HT-29 (cell line): Measurements from ENCODE around the gene SELENON. TPM values are rescaled to one million over a fixed set of nuclear protein-coding genes. Genes with fewer than 3 reads are reported as not detected.

Source experiments
- DNase-seq: peaks from one replicate; pipeline ENCODE4 v3.0.0-alpha.2; 2015; ENCODE audit warnings: low spot score
- total RNA-seq: library from RNA; depleted of rRNA; stranded (reverse); fragments of >200 nt; shearing (Covaris generic); gene quantifications from 2 replicates; pipeline ENCODE4 v1.2.3, GENCODE V29; 2014; rRNA removed

SELENON gene, protein sequence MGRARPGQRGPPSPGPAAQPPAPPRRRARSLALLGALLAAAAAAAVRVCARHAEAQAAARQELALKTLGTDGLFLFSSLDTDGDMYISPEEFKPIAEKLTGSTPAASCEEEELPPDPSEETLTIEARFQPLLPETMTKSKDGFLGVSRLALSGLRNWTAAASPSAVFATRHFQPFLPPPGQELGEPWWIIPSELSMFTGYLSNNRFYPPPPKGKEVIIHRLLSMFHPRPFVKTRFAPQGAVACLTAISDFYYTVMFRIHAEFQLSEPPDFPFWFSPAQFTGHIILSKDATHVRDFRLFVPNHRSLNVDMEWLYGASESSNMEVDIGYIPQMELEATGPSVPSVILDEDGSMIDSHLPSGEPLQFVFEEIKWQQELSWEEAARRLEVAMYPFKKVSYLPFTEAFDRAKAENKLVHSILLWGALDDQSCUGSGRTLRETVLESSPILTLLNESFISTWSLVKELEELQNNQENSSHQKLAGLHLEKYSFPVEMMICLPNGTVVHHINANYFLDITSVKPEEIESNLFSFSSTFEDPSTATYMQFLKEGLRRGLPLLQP
- total RNA-seq = 1.3 and 2.2 TPM in 2 replicates

DNA sequence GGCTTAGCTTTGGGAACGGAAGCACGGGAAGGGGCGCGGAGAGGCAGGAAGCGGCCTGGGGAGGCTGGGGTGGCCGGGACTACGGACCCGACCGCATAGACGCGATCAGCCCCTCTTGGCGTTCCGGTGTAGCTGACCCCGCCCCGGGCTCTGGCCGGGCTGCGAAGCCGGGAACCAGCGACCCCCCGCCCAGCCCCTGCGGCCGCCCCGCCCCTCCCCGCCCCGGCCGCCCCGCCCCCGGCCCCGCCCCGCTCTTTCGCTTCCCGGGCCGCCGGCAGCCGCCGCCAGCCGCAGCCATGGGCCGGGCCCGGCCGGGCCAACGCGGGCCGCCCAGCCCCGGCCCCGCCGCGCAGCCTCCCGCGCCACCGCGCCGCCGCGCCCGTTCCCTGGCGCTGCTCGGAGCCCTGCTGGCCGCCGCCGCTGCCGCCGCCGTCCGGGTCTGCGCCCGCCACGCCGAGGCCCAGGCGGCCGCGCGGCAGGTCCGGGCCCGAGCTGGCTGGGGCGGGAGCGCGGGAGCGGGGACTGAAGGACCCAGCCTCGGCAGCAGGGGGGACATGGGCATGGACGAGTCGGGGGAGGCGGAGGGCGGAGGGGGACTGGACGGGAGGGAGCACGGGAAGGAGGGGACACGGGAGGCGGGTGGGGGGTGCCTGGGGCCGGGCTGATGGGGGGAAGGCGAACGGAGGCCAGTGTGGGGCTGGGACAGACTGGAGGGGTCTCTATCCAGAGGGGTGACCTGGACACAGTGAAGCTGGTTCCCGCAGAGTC, at the start of gene SELENON:
SELENON (plus strand) TSS at position 259 of the 768 bp plus-strand sequence; CDS start at position 297, 38 bp downstream.
- DNase-seq = no peak

DNA sequence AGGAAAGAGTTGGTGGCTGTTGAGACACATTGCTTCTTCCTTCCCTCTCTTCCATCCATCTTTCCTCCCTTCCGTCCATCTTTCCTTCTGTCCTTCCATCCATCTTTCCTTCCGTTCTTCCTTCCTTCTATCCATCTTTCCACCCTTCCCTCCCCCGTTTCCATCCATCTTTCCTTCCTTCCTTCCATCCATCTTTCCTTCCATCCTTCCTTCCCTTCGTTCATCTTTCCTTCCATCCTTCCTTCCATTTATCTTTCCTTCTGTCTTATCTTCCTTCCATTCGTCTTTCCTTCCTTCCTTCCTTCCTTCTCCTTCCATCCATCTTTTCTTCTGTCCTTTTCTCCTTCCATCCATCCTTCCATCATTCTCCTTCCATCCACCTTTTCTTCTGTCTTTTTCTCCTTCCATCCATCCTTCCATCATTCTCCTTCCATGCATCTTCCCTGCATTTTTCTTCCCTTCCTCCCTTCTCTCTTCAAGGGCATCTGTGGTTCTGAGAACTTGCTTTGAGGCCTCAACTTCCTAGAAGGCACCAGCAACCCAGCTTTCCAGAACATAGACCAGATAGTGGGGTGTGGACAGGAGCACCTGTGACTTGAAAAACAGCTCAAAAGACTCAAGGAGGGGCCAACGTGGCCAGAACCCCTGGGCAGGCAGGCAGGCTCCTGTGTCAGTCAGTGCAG, 48.9 kb upstream of the SELENON start:
- DNase-seq = no peak

DNA sequence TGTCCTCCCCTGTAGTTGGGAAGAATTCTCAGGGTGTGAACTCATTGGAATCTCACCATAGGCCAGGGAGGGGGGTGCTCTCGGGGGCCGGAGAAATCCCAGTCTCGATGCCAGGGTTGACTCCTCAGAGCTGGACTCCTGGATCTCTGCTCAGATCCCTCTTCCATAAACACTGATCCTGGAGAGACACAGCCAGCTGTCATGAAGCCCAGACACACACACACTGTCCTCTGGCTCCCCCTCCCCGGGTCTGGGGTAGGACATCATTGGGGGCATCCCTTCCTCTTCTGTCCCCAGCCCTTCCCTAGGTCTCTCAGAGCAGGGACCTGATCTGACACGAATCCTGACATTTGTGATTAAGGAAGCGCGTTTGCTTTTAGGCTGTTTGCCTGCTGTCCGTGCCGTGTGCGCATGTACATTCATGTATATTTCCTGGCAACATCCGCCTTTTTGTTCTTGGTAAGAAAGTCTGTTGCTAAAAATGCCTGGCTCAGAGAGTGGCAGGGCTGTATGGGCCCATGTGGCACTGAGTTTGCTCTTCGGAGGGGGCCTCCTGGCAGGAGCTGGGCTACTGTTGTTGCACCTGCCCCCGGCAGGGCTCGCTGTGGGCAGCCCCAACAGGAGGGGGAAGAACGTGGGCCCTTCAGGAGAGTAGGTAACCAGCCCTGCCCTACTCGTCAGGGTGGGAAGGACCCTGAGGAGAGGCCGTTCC, 45.4 kb upstream of the SELENON start:
- no peak for DNase-seq

DNA sequence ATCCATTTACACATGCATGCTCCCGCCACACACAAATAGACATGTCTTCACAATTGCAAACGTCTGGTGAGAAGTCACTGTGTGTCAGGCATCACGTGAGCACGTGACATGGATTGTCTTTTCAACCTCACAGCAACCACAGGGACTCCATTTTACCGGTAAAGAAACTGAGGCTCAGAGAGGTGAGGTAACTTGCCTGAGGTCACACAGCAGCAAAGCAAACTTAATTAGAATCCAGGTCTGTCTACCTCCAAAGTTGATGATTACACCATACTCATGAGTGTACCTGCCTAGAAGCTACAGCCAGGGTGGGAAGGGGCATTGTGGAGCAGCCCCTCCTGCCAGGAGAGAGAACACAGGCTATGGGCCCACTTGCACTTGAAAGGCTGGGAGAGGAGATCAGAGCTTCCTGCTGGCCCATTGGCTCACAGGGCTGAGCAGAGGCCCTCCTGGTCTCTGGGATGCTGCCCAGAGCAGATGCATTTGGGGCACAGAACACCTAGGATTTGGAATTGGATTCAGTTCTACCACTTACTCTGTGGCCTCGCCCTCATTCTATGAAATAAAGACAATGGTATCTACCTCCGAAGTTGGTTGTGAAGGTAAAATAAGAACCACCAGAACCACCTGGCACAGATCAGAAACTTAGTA, 44.4 kb upstream of the SELENON start:
- no peak for DNase-seq

DNA sequence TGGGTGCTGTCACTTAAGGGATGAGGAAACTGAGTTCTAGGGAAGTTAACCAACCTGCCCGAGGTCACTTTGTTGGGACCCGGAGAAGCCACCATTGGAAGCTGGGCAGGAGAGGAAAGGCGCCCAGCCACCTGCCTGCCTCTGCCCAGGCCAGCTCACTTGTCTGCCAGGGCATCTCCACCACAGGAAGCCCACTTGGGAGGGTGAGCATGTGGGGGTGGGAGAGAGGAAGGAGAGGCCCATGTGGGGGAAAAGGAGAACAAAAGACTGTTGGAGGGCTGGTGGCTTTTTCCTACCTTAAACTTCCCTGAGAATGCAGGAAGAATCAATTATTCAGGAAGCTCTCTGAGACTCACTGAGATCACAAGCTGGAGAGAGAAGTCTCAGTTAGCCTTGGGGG, 43.8 kb upstream of the SELENON start:
- no peak for DNase-seq

DNA sequence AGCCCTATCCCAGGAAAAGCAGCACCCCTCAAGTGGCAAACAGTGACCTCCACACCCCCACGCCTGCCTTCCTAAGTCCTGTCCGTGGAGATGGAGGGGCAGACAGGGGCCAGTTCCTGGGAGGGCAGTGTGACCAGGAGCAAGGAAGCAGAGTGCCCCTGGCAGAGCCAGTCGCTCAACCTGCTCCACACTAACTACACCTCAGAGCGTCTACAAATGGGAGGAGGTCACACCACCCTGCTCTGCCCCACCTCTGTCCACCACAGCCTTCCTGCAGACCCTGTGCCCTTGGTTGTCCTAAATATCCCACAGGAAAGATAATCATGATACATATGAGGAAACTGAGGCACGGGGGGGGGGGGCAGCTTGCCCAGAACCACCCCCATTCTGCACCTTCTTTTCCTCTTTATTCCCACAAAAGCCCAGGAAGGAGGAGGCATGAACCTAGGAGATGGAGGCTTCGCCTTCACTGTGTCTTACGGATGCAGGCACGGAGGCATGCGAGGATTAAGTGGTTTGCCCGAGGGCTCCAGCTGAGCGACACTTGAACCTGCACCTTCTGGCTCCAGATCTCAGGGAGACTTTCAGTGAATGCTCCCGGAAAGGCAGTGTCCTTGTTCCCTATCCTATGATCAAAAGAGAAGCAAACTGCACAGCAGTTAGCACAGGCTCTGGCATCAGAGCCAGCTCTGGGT, 42.7 kb upstream of the SELENON start:
- DNase-seq = no peak

DNA sequence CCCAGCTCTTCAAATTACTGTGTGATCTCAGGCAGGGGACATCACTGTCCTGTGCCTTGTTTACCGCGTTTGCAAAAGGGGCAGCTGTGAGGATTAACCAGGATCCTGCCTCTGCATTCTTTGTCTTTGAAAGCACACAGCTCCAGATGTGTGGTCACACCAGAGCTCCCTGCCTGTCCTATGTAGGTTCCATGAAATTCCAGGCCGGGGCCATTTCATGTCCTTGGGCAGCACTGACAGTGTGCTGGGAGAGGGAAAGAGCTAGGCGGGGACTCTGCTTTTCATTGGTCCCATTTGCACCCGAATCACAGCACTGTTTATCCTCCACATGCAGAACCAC, 42.2 kb upstream of the SELENON start:
- no peak for DNase-seq

DNA sequence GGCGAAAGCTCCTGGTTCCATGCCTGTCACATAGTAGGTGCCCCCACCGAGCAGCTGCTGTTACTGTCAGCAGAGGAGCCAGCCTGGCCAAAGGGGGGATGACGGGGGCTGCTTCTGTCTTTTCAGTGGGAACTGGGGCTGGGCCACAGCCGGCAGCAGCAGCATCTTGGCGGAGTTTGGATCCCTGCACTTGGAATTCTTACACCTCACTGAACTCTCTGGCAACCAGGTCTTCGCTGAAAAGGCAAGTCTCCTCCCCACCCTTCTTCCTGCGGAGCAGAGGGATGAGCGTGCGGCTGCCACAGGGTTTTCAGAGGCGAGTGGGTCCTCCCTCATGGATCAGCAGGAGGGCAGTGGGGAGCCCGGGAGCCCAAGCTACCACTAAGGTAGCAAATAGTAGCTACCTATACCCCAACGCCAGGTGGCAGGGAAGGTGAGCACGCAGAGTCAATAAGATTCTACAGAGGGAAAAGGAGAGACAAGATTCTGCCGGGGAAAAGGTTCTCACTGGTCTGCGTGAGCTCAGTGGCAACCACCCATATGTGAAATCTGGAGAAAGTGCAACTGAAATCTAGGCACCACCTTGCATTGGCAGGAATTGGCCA, 41.4 kb upstream of the SELENON start:
- no peak for DNase-seq

DNA sequence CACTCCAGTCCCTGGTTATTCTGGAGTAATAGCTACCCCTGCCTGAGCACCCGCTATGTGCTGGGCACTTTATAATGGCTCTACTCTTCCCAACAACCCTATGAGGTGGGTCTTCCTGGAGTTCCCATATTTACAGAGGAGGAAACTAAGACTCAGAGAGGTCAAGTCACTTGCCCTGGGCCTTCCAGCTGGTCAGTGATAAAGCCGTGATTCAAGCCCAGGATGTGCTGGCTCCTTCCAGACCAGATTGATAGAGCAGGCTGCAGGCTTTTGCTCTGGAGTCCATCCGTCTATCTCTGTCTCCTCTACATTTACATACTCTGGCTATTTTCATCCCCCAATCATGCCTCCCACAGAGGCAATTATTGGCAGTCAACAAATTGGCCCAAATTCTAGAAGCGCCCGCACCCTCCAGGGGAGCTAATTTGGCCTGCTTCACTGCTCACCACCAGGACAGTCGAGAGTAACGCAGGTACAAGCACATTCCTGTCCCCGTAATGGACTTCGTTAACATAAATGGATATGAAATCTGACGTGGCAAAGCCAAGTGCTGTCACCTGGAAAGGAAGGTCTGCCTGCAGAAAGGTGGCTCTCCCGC, 39.8 kb upstream of the SELENON start:
- DNase-seq = no peak

DNA sequence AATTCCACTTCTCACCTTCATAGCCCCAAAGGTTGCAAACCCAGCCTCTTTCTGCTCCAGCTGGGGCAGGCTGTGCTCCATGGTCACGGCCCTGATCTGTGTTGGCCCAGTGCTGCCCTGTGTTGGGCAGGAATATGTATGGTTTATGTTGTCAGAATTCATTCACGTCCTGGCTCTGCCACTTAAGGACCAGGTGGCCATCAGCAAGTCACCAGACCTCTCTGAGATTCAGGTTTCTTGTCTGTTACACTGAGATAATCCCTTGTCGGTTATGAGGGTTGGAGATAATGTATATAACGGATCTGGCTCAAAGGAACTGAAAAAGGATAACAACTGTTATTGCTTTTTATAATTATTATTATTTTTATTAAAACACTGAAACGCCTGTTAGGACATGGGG, 39.1 kb upstream of the SELENON start:
- no peak for DNase-seq

DNA sequence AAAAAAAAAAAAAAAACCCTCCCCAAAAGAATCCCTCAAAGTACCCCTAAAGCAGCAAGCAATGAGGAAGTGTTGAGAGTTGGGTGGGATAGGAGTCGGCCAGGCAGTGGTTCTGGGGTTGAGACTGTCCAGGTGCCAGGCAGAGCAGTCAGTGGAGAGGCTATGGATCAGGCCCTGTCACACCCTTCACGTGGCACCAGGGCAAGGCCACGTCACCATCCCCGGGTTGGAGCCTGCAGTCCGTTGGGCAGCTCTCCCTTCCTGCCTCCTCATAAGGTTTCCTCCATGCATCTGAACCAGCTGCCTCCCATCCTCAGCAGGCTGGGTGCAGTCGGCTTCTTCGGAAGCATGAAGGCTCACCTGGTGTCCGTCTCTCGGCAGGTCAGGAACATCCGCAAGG, 36.5 kb upstream of the SELENON start:
- DNase-seq = no peak

DNA sequence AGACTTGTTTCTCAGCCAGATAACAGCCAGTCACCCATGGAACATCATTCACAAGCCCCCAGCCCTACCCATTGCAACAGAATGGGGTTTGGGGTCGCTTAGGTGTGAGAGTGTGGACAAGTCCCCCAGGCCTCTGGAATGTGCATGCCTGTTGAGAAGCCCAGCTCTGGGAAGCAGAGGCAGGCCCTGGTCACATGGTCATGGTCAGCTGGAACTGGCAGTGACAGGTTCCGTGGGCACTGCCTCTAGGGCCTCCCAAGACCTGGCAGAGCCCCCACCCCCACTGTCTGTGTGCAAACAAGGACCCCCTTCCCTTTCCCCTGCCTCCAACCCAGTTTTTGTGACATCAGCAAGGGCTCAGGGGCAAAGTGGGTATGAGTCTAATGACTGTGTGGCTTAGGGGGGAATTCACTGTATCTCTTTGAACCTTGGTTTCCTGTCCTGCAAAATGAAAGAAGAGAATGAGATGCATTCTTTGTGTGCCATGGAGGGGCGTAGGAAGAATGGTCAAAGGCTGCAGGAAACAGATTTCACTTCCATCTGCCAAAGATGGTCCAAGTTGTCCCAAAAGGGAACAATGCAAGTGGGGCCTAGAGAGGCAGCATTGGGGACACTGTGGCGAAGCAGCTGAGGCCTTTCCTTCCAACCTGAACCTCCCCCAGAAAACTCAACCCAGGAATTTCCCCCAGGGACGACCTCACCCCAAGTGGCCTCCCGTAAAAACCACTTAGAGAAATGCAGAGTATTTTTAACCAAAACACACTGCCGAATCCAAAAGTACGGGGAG, 34.7 kb upstream of the SELENON start:
- no peak for DNase-seq

DNA sequence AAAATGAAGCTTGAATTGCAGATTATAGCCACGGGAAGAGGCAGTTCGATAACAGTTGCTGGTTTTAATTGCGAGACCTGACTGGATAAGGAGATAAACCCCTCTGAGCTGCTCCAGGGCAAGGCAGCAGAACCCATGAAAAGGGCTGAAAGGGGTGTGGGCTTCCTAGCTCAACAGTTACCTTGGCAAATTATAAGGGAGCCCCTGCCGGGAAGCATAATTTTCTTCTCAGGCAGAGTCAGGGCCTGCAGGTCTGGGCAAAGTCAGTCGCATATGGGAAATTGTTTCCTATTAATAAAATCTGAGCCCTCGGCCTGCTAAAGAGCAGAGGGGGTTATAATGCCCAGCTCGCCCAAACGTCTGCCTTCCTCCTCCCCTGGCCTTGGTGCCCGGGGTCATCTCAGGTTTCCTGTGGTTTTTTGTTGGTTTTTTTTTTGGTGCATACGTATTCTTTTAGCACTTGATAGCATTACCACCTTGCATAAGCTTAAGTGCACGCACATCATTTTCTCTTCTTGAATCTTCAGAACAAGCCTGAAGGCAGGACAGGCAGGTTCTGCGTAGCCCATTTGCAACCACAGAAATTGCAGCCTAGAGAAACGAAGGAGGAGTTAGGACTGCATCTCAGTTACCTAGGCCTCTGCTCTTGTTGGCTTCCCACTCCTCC, 33.9 kb upstream of the SELENON start:
- no peak for DNase-seq

DNA sequence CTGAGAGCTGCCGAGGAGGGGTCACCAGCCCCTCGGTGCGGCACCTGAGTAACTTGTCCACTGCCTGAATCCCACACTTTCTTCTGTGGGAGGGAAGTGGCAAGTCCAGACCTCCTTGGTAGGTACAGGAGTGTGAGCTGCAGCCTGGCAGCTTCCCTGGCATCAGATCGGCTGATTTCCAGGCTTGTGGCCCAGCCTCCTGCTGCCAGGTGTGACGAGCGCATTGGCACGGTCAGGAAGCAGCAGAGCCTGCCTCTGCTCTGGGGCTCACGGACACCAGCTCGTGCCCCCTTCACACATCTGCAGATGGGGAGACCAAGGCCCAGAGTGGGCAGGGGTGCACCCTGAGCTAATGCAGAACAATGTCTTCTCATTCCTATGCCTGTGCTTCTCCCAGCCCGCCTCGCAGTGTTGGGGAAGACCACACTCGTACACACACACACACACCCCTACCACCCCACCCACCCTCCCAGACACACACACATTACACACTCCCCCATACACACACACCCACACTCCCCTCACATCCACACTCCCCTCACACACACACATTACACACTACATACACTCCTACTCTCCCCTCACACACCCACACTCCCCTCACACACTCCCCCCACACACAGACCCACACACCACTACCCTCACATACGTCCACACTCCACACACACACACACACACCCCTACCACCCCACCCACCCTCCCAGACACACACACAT, 33.1 kb upstream of the SELENON start:
- no peak for DNase-seq

DNA sequence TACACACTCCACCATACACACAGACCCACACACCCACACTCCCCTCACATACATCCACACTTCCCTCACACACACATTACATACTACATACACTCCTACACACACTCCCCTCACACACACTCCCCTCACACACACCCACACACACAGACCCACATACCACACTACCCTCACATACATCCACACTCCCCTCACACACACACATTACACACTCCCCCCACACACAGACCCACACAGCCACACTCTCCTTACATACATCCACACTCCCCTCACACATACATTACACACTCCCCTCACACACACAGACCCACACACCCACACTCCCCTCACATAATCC, 32.6 kb upstream of the SELENON start:
- no peak for DNase-seq

DNA sequence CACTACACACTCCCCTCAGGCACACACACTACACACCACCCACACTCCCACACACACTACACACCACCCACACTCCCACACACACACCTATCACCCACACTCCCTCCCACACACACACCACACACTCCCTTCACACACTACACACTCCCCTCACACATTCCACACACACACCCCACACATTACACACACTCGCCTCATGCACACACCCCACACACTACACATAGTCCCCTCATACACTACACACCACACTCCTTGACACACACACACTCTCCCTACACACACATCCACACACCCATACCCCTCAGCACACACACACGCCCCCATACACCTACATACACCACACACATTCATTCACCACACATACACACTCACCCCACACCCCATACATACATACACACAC, 31.0 kb upstream of the SELENON start:
- DNase-seq = no peak

DNA sequence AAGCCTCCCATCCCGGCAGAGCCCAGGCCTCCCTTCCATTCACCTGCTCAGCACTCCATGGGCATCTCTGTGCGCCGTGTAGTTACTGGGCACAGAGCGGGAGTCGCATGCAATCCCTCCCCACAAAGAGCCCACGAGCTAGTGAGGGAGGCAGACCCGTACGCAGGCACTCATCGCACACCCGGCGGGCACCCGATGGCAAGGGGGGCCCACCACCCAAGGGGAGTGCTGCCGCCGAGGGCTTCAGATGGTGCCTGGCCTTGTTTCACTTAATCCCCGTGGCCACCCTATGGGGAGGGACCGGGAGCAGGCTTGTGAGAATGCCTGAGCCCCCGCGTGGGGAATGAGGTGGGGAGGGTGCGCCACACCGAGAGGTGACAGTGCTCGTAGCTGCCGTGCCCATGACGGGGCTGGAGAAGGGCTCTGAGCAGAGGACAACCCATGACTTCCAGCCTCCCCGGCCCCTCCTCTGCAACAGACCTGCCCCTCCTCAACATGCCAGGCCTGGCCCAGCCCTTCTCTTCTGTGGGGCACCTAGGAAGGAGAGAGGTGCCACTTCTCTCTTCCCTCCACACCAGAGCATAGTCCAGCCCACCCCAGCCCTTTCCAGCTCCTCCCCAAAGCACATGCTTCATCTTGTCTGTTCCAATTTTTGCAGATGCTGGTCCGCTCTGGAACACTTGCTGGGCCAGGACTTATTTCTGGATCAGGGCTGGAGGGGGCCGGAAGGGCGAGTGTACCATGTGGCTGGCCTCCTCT, 30.2 kb upstream of the SELENON start:
- no peak for DNase-seq
